ENCODE data around the gene UBQLN4.

DNA sequence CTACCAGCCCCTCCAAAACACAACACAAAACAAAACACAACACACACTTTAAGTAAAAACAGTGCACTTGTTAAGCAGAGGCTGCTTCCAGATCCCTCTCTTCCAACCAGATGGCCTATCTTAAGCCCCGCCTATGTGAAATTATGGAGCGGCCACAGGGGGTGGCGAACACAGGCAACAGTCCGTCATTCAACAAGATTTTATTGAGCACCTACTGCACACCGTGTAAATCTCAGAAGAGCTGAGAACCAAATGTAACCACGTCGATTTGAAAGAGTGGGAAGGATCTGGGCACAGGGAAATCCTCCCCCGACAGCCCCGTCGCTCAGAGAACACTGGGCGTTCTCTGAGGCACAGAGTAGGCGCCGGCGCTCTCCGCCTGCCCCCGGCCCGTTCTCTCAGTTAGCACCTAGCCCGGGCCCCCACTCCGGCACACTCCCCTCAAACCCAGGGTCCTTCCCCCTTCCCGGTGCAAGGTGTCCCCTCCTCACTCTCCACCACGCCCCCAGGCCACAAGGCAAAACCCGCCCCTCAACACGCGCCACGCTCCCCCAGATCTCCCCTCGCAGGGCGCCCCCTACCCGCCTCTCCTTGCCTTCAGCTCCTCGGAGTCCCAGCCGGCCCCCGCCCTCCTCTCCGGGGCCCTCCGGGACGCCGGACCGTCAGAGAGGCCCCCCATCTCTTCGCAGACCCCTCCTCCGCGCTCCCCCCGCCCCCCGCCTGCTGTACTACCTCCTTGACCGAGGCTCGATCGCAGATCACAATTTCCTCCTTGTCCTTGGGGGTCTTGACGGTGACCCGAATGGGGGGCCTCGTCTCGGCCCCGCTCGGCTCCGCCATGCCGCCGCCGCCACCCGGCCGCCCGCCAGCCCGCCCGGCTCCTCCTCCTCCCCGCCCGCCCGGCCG lies 483 bp downstream of the UBQLN4 start:
- no peak for TF ChIP-seq EZH2 (IDR thresholded peaks at IDR 0.05; ENCODE audit: low read depth)
- TF ChIP-seq, protein P1, sequence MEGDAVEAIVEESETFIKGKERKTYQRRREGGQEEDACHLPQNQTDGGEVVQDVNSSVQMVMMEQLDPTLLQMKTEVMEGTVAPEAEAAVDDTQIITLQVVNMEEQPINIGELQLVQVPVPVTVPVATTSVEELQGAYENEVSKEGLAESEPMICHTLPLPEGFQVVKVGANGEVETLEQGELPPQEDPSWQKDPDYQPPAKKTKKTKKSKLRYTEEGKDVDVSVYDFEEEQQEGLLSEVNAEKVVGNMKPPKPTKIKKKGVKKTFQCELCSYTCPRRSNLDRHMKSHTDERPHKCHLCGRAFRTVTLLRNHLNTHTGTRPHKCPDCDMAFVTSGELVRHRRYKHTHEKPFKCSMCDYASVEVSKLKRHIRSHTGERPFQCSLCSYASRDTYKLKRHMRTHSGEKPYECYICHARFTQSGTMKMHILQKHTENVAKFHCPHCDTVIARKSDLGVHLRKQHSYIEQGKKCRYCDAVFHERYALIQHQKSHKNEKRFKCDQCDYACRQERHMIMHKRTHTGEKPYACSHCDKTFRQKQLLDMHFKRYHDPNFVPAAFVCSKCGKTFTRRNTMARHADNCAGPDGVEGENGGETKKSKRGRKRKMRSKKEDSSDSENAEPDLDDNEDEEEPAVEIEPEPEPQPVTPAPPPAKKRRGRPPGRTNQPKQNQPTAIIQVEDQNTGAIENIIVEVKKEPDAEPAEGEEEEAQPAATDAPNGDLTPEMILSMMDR (conservative IDR thresholded peaks at IDR 0.05) = peak; percentile 30; the same call in 1 of the 2 replicates
